Measurements from ENCODE around the gene WDR48.

WDR48 gene

GRCh38 chr3:39102504-39103323 is 50.9 kb downstream of the WDR48 start:
- DNase-seq (ENCODE audit: low read depth): no peak

GRCh38 chr3:39103324-39103693 is 51.5 kb downstream of the WDR48 start:
- DNase-seq (ENCODE audit: low read depth): no peak

GRCh38 chr3:39103791-39104552 is 52.2 kb downstream of the WDR48 start:
- no peak for DNase-seq (ENCODE audit: low read depth)

- DNase-seq (ENCODE audit: low read depth): no peak
Observed at GRCh38 chr3:39104961-39105686, 53.3 kb downstream of the WDR48 start.

- DNase-seq (ENCODE audit: low read depth): no peak
Observed at GRCh38 chr3:39105687-39106063, 53.9 kb downstream of the WDR48 start.

- DNase-seq (ENCODE audit: low read depth): no peak
Observed at GRCh38 chr3:39106281-39106811, 54.5 kb downstream of the WDR48 start.

- DNase-seq (ENCODE audit: low read depth): no peak
Observed at GRCh38 chr3:39106851-39107387, 55.1 kb downstream of the WDR48 start.

- peak; percentile 49 for DNase-seq (ENCODE audit: low read depth)
Observed at GRCh38 chr3:39107388-39108199, 55.8 kb downstream of the WDR48 start, which contains the start of the genes GORASP1 and TTC21A. Gene GORASP1, minus strand, starts transcription at chr3:39107627. Its CDS starts 86 bp downstream, at chr3:39107541. Gene TTC21A, plus strand, starts transcription at chr3:39107680. Its CDS starts 158 bp downstream, at chr3:39107838.

GRCh38 chr3:39108200-39108710 is 56.4 kb downstream of the WDR48 start:
- no peak for DNase-seq (ENCODE audit: low read depth)

GRCh38 chr3:39109086-39109485 is 57.3 kb downstream of the WDR48 start:
- no peak for DNase-seq (ENCODE audit: low read depth)

- DNase-seq (ENCODE audit: low read depth): no peak
Observed at GRCh38 chr3:39110041-39110639, 58.3 kb downstream of the WDR48 start.

GRCh38 chr3:39112113-39112512 is 60.3 kb downstream of the WDR48 start:
- DNase-seq (ENCODE audit: low read depth): no peak

GRCh38 chr3:39112535-39112934 is 60.7 kb downstream of the WDR48 start:
- DNase-seq (ENCODE audit: low read depth): no peak

GRCh38 chr3:39113291-39113690 is 61.5 kb downstream of the WDR48 start:
- no peak for DNase-seq (ENCODE audit: low read depth)

- no peak for DNase-seq (ENCODE audit: low read depth)
Observed at GRCh38 chr3:39114456-39114855, 62.6 kb downstream of the WDR48 start.

GRCh38 chr3:39115870-39116269 is 64.1 kb downstream of the WDR48 start:
- no peak for DNase-seq (ENCODE audit: low read depth)

- DNase-seq (ENCODE audit: low read depth): no peak
Observed at GRCh38 chr3:39118079-39118478, 66.3 kb downstream of the WDR48 start.

GRCh38 chr3:39118931-39119660 is 67.3 kb downstream of the WDR48 start:
- no peak for DNase-seq (ENCODE audit: low read depth)

GRCh38 chr3:39121621-39122020 is 69.8 kb downstream of the WDR48 start:
- DNase-seq (ENCODE audit: low read depth): no peak

GRCh38 chr3:39122813-39123212 is 71.0 kb downstream of the WDR48 start:
- no peak for DNase-seq (ENCODE audit: low read depth)
